ENCODE data around the gene TNP2.

Gene TNP2

DNA sequence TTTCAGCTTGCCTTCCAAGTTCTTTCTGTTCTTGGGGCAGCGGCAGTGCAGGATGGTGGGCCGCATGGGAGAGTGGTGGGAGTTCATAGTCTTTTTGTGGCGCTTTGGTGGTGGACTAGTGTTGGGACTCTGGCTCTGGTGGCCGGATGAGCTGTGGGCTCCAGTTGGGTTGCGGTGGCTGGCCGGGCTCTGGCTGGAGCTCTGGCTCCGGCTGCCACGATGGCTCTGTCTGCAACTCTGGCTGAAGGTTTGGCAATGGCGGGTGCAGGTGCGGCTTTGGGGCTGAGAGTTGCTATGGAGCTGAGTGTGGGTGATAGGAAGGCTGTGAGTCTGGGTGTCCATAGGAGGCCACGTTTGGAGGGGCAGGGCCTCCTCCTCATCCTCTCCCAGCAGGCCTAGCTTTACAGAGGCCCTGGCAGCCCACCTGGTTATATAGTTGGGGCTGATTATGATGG lies at the start of gene TNP2:
TSS of gene TNP2 (minus strand) at position 405 of the 455 bp plus-strand sequence. CDS start at position 342, 63 bp downstream.
- no peaks in the 10 kb centered on the region for H3K9me3 Mint-ChIP-seq
- H3K27me3 Mint-ChIP-seq, result no peaks in the 10 kb centered on the region
- ATAC-seq (ENCODE audit: low read depth), result no peak
- H3K27ac Mint-ChIP-seq, result no peak within 1 kb of the TSS
- H3K36me3 Mint-ChIP-seq, result no peaks in the 10 kb centered on the region
- peaks cover 6% of the 10 kb centered on the region for H3K4me1 Mint-ChIP-seq
- DNase-seq (ENCODE audit: low spot score in 2 of 2), result no peak
- H3K4me3 Mint-ChIP-seq, result no peak within 1 kb of the TSS

DNA sequence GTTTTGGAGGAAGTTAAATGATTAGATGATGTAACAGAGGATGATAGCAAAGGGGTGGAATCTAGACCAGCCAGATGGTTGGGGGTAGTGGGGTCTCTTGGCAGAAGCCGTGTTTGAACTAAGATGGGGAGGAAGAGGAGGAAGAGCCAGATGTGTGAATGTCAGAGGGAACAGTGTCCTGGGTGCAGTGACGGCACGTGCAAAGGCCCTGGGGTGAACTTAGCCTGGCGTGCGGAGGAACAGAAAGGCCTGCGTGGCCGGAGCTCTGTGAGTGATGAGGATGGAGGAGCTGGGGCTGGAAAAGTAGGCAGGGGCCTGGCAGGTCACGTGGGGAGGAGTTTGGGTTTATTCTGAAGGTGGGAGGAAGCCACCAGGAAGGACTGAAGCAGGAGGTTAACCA lies 49.7 kb upstream of the TNP2 start:
- no peak overlapping the region for H3K4me3 Mint-ChIP-seq
- H3K9me3 Mint-ChIP-seq, result peaks cover 4% of the 10 kb centered on the region
- no peaks in the 10 kb centered on the region for H3K27me3 Mint-ChIP-seq
- no peak overlapping the region for H3K27ac Mint-ChIP-seq
- DNase-seq (ENCODE audit: low spot score in 2 of 2) (no peak), ATAC-seq (ENCODE audit: low read depth) (no peak)
- no peaks in the 10 kb centered on the region for H3K36me3 Mint-ChIP-seq
- peaks cover 9% of the 10 kb centered on the region for H3K4me1 Mint-ChIP-seq

DNA sequence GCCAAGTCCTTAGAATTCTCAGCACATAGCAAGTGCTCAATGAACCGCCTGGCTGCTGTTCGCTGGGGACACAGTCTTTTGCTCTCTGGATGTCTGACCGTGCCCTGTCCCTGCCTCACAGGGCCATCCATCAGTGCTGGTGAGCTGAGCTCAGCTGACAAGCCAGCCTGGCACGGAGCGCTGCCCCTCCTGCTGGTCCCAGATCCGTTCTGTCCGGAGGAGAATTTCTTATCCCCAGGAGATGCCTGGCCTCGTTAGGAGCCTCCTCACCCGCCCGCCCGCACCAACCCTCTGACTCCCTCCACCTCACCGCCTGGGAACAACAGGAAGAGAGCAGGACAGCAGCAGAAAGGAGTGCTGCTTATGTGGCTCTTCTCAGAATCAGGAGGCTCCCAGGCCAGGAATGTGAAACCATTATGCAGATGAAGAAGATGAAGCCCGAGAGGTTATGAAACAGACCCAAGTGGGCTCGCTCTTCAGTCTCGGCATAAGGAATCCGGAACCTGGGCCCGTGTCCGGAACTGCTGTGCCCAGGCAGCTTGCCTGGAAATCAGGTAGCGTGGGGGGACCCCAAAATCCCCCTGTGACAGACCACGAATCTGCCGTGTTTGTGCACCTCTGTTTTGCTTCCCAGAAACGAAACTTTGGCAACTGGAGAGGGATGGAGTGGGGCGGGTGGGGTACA lies 47.3 kb upstream of the TNP2 start:
- no peak for ATAC-seq (ENCODE audit: low read depth)
- no peaks in the 10 kb centered on the region for H3K36me3 Mint-ChIP-seq
- peaks cover 23% of the 10 kb centered on the region for H3K4me1 Mint-ChIP-seq
- no peak for DNase-seq (ENCODE audit: low spot score in 2 of 2)
- no peak overlapping the region for H3K4me3 Mint-ChIP-seq
- H3K27ac Mint-ChIP-seq, result no peak overlapping the region
- no peaks in the 10 kb centered on the region for H3K27me3 Mint-ChIP-seq
- peaks cover 4% of the 10 kb centered on the region for H3K9me3 Mint-ChIP-seq

DNA sequence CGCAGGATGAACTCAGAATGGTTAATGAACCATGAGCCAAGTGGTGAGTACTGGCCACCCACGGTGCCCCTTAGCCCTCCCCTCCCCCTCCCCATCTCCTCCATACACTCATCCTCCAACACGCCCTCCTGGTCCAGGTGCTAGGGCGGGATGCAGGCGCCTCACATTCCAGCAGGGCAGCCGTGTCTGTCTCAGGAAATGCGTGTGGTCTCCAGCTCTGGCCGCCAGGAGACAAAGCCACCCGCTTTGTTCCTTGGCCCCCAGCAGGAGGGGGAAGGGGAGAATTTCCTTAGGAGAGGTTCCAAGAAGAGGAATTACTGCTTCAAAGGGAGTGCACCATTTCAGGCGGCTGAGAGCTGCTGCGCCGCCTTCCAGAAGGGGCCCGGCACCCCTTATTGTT lies 46.4 kb upstream of the TNP2 start:
- ATAC-seq (ENCODE audit: low read depth) (no peak), DNase-seq (ENCODE audit: low spot score in 2 of 2) (no peak)
- Mint-ChIP-seq H3K27ac (no peak overlapping the region), H3K36me3 (no peaks in the 10 kb centered on the region), H3K4me1 (peaks cover 25% of the 10 kb centered on the region), H3K9me3 (peaks cover 4% of the 10 kb centered on the region), H3K4me3 (no peak overlapping the region), H3K27me3 (no peaks in the 10 kb centered on the region)

DNA sequence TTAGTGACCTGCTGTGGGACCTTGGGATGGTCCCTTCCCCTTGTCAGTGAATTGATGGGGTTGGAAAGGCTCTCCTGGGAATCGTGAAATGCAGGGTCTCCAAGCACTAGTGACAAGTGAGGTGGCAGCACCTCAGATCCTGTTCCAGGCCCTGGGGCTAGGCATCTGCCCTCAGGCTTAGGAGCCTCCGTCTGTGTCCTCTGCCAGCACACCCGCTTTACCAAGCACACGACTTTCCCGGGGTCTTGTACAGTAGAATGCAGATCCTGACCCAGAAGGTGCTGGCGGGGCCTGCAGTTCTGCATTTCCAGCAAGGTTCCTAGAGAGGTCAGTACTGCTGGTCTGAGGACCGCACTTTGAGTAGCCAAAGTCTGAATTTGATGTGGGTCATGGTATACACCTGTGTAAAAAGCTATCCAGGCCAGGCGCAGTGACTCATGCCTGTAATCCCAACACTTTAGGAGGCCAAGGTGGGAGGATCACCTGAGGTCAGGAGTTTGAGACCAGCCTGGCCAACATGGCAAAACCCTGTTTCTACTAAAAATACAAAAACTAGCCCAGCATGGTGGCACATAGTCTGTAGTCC lies 45.3 kb upstream of the TNP2 start:
- no peak for DNase-seq (ENCODE audit: low spot score in 2 of 2)
- H3K27me3 Mint-ChIP-seq, result no peaks in the 10 kb centered on the region
- no peak overlapping the region for H3K27ac Mint-ChIP-seq
- peaks cover 4% of the 10 kb centered on the region for H3K9me3 Mint-ChIP-seq
- no peak overlapping the region for H3K4me3 Mint-ChIP-seq
- peaks cover 34% of the 10 kb centered on the region for H3K4me1 Mint-ChIP-seq
- ATAC-seq (ENCODE audit: low read depth), result no peak
- H3K36me3 Mint-ChIP-seq, result no peaks in the 10 kb centered on the region

DNA sequence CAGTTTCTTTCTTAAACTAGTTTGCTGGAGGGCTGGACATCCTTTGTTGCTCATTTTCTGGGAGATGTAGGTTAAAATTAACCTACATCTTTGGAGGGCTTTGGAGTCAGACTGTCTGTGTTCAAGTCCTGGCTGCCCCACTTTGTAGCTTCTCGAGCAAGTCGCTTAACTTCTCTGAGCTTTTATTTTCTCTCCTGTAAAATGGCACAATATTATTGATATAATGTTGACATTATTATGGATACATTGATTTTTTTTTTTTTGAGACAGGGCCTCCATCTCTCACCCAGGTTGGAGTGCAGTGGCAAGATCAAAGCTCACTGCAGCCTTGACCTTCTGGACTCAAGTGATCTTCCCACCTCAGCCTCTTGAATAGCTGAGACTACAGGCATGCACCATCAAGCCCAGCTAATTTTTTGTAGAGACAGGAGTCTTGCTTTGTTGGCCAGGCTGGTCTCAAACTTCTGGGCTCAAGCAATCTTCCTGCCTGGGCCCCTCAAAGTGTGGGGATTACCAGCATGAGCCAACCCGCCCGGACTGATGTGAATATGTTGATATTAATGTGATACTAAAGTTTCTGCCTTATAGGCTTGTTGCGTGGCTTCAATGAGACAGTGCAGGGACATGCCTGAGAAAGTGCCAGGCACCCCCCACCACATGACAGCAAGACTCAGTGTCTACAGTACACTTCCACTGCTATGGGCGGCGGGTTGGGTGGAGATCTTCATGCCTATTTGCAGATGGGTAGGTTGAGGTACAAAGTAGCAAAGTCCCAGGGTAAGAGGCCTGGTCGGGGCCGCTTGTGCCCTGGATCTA lies 44.6 kb upstream of the TNP2 start:
- ATAC-seq (ENCODE audit: low read depth) (no peak), DNase-seq (ENCODE audit: low spot score in 2 of 2) (no peak)
- H3K9me3 Mint-ChIP-seq, result peaks cover 2% of the 10 kb centered on the region
- H3K27ac Mint-ChIP-seq, result no peak overlapping the region
- no peak overlapping the region for H3K4me3 Mint-ChIP-seq
- H3K36me3 Mint-ChIP-seq, result no peaks in the 10 kb centered on the region
- no peaks in the 10 kb centered on the region for H3K27me3 Mint-ChIP-seq
- peaks cover 33% of the 10 kb centered on the region for H3K4me1 Mint-ChIP-seq

DNA sequence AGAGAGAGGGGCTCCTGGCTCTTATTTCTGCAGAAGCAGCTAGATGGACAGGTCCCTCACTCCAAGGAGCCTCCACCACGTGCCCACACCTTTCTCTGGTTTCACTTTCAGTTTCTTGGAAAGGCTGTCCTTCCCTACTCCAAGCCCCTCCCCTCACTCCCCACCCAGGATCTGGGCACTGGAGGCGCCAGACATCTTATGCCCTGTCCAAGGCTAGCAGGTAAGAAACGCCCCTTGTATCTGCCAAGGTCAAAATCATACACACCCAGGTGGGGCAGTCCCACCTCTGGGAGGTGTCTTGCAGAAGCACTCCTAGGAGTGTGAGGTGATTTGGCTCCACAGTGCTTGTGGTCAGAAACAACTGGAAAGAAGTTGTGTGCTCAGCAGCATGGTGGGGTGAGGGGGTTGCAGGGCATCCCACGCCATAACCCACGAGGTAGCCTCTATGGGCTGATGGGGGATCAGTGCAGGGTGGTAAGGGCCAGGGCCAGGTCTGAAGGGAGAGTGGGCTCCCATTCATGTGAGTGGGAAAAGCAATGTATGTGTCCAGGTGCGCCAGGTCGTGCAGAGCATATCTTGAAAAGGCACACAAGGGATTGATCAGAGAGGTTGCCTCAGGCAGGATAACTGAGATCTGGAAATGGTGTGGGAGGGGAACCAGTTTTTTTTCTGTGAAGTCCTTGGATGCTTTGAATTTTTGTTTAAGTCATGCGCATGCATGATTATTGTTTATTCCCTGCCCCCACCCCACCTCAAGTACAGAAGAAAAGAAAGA lies 43.8 kb upstream of the TNP2 start:
- Mint-ChIP-seq H3K9me3 (no peaks in the 10 kb centered on the region), H3K27me3 (no peaks in the 10 kb centered on the region), H3K36me3 (no peaks in the 10 kb centered on the region), H3K4me3 (no peak overlapping the region), H3K4me1 (peaks cover 36% of the 10 kb centered on the region), H3K27ac (peak overlapping the region; percentile 18)
- DNase-seq (ENCODE audit: low spot score in 2 of 2) (no peak), ATAC-seq (ENCODE audit: low read depth) (no peak)

DNA sequence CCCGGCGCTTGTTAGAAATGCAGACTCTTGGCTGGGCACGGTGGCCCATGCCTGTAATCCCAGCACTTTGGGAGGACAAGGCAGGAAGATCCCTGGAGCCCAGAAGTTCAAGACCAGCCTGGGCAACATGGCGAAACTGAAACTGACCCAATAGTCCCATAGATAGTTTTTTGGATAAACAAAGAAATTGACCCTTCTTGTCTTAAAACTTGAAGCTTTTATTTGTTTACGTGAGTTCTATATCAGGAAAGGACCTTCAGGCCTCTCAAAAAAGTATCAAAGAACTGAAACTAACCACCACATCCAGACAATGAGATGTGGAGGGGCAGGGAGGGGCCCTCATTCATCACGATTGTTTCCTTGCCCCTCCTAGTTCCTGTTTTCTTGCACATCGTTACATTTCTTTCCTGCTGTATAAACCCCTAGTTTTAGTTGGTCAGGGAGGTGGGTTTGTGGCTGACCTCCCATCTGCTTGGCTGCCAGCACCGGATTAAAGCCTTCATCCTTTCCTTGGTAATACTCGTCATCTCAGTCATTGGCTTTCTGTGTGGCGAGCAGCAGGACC lies 42.0 kb upstream of the TNP2 start:
- peaks cover 43% of the 10 kb centered on the region for H3K4me1 Mint-ChIP-seq
- peak; percentile 52 to 68 for DNase-seq (ENCODE audit: low spot score in 2 of 2)
- peak overlapping the region; percentile 75 for H3K4me3 Mint-ChIP-seq
- peaks cover 2% of the 10 kb centered on the region for H3K9me3 Mint-ChIP-seq
- H3K27ac Mint-ChIP-seq, result peak overlapping the region; percentile 88
- H3K36me3 Mint-ChIP-seq, result peaks cover 2% of the 10 kb centered on the region
- H3K27me3 Mint-ChIP-seq, result no peaks in the 10 kb centered on the region
- ATAC-seq (ENCODE audit: low read depth), result peak; percentile 73

DNA sequence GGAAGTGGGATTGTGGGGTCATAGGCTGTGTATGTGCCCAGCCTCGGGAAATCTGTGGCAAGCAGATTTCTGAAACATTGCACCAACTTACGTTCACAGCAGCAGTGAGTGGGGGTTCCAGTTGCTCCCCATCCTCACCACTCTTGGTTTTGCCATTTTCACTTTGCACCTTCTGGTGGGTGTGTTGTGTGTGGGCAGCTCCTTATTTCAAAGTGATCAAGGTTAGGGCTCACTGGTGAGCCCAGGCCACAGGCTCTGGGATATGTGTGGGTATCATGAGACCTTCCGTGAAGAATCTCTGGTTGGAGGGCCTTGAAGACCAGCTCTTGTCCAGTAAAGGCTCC lies 41.5 kb upstream of the TNP2 start:
- Mint-ChIP-seq H3K9me3 (peaks cover 2% of the 10 kb centered on the region), H3K36me3 (peaks cover 2% of the 10 kb centered on the region), H3K4me1 (peaks cover 42% of the 10 kb centered on the region), H3K4me3 (peak overlapping the region; percentile 75), H3K27me3 (no peaks in the 10 kb centered on the region), H3K27ac (peak overlapping the region; percentile 88)
- DNase-seq (ENCODE audit: low spot score in 2 of 2) (no peak), ATAC-seq (ENCODE audit: low read depth) (no peak)

DNA sequence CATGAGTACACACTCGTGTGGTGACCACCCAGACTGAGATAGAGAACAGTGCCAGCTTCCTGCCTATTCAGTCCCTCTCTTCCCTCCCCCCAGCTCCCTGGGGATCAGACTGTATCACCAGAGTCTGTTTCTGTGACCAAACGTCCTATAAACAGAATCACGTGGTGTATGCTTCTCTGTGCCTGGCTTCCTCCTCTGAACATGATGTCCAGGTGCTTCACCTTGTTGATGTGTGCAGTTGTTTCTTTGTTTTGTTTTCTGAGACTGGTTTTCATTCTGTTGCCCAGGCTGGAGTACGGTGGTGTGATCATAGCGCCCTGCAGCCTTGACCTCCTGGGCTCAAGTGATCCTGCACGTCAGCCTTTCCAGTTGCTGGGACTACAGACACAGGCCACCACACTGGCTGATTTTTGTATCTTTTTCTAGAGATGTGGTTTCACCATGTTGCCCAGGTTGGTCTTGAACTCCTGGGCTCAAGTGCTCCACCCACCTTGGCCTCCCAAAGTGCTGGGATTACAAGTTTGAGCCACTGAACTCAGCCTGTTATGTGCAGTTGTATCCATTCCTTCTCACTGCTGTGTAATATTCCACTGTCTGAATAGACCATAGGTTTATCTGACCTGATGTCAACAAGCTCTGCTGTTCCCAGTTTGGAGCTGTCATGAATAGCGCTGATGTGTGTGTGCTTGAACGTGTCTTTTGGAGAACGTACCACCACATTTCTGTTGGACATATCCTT lies 40.9 kb upstream of the TNP2 start:
- DNase-seq (ENCODE audit: low spot score in 2 of 2) (peak; percentile 58 to 73), ATAC-seq (ENCODE audit: low read depth) (peak; percentile 65)
- no peaks in the 10 kb centered on the region for H3K27me3 Mint-ChIP-seq
- peaks cover 42% of the 10 kb centered on the region for H3K4me1 Mint-ChIP-seq
- H3K36me3 Mint-ChIP-seq, result peaks cover 2% of the 10 kb centered on the region
- H3K4me3 Mint-ChIP-seq, result peak overlapping the region; percentile 63
- peak overlapping the region; percentile 88 for H3K27ac Mint-ChIP-seq
- peaks cover 2% of the 10 kb centered on the region for H3K9me3 Mint-ChIP-seq

DNA sequence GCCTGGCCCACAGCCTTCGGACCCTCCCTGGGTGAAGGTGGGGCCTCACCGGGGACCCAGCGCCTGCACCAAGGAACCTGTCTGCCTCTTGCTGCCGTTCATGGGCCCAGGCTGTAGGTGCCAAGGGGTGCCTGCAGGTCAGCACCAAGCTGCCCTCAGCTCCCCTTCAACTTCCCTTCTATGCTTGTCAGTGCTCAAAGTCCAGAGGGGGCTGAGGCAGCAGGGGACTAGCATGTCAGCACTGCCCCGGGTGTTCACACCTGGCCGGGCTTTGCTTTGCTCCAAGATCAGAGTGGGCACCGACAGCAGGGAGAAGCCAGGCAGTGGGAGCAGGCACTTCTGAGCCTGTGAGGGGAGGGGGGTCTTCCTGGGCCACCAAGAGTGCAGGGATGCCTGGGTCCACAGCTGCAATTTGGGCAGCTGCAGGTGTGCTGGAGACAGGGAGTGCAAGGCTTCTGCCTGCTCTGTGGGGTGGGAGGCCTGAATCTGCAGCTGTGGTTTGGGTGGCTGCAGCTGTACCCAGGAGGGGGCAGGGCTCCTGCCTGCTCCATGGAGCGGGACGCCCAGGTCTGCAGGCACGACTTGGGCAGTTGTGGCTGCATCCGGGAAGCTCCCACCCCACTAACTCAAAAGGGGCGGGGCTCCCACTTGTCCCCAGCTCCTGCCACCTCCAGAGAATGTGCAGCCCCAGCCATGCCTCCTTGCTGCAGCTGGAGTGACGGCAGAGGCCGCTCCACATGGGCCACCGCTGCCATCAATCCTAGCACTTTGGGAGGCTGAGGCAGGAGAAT lies 39.6 kb upstream of the TNP2 start:
- Mint-ChIP-seq H3K9me3 (peaks cover 2% of the 10 kb centered on the region), H3K27me3 (no peaks in the 10 kb centered on the region), H3K4me3 (peak overlapping the region; percentile 11), H3K4me1 (peaks cover 42% of the 10 kb centered on the region), H3K27ac (peak overlapping the region; percentile 88), H3K36me3 (peaks cover 2% of the 10 kb centered on the region)
- peak; percentile 37 for ATAC-seq (ENCODE audit: low read depth)
- DNase-seq (ENCODE audit: low spot score in 2 of 2), result no peak

DNA sequence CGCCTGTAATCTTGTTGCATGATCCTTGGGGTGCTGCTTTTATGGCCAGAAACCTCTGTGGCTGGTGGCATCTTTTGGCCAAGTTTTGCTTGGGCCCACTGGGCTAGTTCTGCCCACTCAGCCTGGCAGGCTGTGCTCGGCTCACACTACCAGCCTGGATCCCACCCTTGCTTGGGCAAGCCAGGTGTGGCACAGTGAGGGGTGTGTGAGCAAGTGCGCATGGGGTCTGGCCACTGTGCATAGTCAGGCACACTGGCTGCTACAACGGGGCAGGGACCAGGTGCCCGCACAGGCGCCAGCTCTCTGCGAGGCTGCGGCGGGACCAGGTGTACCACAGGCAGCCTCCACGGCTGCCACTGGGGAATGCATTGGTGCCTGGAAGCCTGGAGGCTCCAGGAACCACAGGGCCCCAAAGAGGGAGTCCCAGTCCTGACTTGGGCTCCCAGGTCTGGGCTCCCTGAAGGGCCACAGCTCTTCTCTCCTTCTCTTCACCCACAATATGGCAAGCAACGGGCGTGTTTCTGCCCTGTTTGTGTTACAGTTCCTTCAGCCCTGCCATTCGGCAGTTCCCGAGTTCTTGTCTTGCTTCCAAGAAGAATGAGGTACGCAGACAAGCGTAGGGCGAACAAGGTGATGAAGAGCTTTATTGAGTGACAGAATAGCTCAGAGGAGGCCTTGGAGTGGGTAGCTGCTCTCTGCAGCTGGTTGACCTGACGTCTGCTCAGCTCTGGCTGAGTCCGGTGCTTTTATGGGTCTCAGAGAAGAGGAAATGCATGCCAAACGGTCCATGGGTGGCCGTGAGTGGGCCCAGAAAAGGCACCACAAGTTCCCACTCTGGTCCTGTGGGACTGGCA lies 38.7 kb upstream of the TNP2 start:
- H3K27ac Mint-ChIP-seq, result peak overlapping the region; percentile 88
- ATAC-seq (ENCODE audit: low read depth) (no peak), DNase-seq (ENCODE audit: low spot score in 2 of 2) (no peak)
- peak overlapping the region; percentile 11 for H3K4me3 Mint-ChIP-seq
- H3K36me3 Mint-ChIP-seq, result peaks cover 2% of the 10 kb centered on the region
- peaks cover 36% of the 10 kb centered on the region for H3K4me1 Mint-ChIP-seq
- no peaks in the 10 kb centered on the region for H3K27me3 Mint-ChIP-seq
- H3K9me3 Mint-ChIP-seq, result peaks cover 2% of the 10 kb centered on the region
